Spleen (tissue), 7 donors: ENCODE data around the gene MRPL36.

ENCODE experiments used
- POLR2A ChIP-seq, 3 donors: fragments of 450-650 bp; IDR thresholded peaks; one replicate each; pipeline ENCODE4 v1.5.1; 2017; ENCODE audit warnings: antibody characterized with exemption in 3 of 3, mild to moderate bottlenecking in 1 of 3
- POLR2AphosphoS5 ChIP-seq, 3 donors: sonication (generic); formaldehyde crosslinking; IDR thresholded peaks; one replicate each; pipeline ENCODE4 v1.5.1; 2017; ENCODE audit warnings: antibody characterized with exemption in 3 of 3
- TF ChIP-seq, protein P1 (sequence below), 11 experiments: fragments of 200-600 bp in 7 of 11; fragments of 450-650 bp in 4 of 11; sonication (generic) in 4 of 11; IDR thresholded peaks in 8 of 11; conservative IDR thresholded peaks in 3 of 11; 1 replicate in 7 of 11; 2 replicates in 4 of 11; pipeline versions ENCODE4 v1.4.0 to v1.8.0; 2016 to 2021; ENCODE audit warnings: antibody characterized with exemption in 11 of 11, inconsistent platforms in 4 of 11, mild to moderate bottlenecking in 1 of 11
- donor health status: DM: no; HTN: no; CAD: no; lungs with moderate emphysema.
- donor health status: DM: no; HTN: no; CAD: no.
- donor health status: DM: no; HTN: no; CAD: no.

DNA sequence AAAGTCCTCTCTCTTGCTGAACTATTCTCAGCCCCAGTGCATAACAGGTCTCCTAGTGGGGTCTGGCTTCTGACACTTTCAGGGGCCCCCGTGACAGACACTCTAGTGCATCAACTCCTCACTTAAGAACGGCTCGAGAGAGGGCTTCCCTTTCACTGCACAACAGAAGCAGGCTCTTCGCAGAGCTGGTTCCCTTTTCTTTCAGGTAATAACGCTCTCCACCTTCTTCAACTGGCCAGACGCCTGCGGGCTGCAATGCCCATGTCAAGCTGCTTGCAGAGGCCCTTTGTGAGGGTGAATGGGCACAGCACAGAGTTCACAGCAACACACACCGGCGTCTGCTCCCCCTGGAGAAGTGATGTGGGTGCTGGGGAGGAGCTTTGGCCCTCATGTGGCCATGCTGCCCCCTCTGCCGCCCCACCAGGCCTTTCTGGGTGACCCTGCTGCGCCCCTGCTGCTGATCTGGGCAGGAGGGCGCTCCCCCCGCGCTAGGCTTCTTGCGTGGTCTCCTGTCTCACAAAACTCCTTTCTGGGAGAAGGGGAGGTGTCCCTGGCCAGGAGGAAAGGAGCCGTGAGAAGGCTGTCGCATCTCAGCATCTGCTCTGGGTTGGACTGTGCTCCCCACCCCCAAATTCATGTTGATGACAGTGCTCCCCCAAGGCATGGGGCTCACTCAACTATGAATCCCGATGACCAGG, 2.4 kb downstream of the MRPL36 start:
- TF ChIP-seq, protein P1, sequence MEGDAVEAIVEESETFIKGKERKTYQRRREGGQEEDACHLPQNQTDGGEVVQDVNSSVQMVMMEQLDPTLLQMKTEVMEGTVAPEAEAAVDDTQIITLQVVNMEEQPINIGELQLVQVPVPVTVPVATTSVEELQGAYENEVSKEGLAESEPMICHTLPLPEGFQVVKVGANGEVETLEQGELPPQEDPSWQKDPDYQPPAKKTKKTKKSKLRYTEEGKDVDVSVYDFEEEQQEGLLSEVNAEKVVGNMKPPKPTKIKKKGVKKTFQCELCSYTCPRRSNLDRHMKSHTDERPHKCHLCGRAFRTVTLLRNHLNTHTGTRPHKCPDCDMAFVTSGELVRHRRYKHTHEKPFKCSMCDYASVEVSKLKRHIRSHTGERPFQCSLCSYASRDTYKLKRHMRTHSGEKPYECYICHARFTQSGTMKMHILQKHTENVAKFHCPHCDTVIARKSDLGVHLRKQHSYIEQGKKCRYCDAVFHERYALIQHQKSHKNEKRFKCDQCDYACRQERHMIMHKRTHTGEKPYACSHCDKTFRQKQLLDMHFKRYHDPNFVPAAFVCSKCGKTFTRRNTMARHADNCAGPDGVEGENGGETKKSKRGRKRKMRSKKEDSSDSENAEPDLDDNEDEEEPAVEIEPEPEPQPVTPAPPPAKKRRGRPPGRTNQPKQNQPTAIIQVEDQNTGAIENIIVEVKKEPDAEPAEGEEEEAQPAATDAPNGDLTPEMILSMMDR (IDR thresholded peaks at IDR 0.05 in 8 of 11, conservative IDR thresholded peaks at IDR 0.05 in 3 of 11) = no peak
- no peak for TF ChIP-seq POLR2A (IDR thresholded peaks at IDR 0.05)
- no peak for TF ChIP-seq POLR2AphosphoS5 (IDR thresholded peaks at IDR 0.05)
